GM20431 (cell line): ENCODE measurements around the gene OSBPL10.
"Not testable (repeated sequence)": the region's sequence is repeated elsewhere in the genome, so short reads cannot be mapped to it uniquely, and the experiment has no call there.

Experiments
- in situ Hi-C: fragments of 300-500 bp; cut with MseI, MboI; formaldehyde crosslinking; loops from one replicate; pipeline ENCODE4 v1.15.0; 2020; ENCODE audit warnings: low sequenced_read_pairs; ENCODE audit not compliant: unreplicated experiment

Gene OSBPL10

GRCh38 chr3:31981206-31982181, at the start of gene OSBPL10, which contains the start of gene ZNF860:
Gene OSBPL10, minus strand, starts transcription at chr3:31981262. Its CDS starts 83 bp downstream, at chr3:31981179.
Gene ZNF860, plus strand, starts transcription at chr3:31981750. Its CDS starts 7,330 bp downstream, at chr3:31989080.
- in situ Hi-C loops, result no loop called here

- in situ Hi-C loops, result no loop called here
These were observed 45.5 kb upstream of the OSBPL10 start for GRCh38 chr3:32026593-32026992.

GRCh38 chr3:32022947-32023346, 41.9 kb upstream of the OSBPL10 start:
- in situ Hi-C loops, result no loop called here

- in situ Hi-C loops, result no loop called here
These were observed 40.7 kb upstream of the OSBPL10 start for GRCh38 chr3:32021748-32022147.

GRCh38 chr3:32021155-32021554, 40.1 kb upstream of the OSBPL10 start:
- in situ Hi-C loops, result no loop called here

GRCh38 chr3:32018757-32019564, 37.9 kb upstream of the OSBPL10 start:
- in situ Hi-C loops, result no loop called here

- in situ Hi-C loops, result no loop called here
These were observed 36.2 kb upstream of the OSBPL10 start for GRCh38 chr3:32017286-32017685.

GRCh38 chr3:32015638-32016037, 34.6 kb upstream of the OSBPL10 start:
- in situ Hi-C loops, result not testable (repeated sequence)

- in situ Hi-C loops, result not testable (repeated sequence)
These were observed 29.6 kb upstream of the OSBPL10 start for GRCh38 chr3:32010699-32011098.

GRCh38 chr3:32009957-32010356, 28.9 kb upstream of the OSBPL10 start:
- in situ Hi-C loops, result no loop called here

GRCh38 chr3:32009101-32009500, 28.0 kb upstream of the OSBPL10 start:
- in situ Hi-C loops, result no loop called here

GRCh38 chr3:32004113-32004765, 23.2 kb upstream of the OSBPL10 start:
- in situ Hi-C loops, result no loop called here

GRCh38 chr3:32003380-32003779, 22.3 kb upstream of the OSBPL10 start:
- in situ Hi-C loops, result no loop called here

- in situ Hi-C loops, result no loop called here
These were observed 21.7 kb upstream of the OSBPL10 start for GRCh38 chr3:32002561-32003368.

- in situ Hi-C loops, result no loop called here
These were observed 19.8 kb upstream of the OSBPL10 start for GRCh38 chr3:32000877-32001276.

- in situ Hi-C loops, result no loop called here
These were observed 18.9 kb upstream of the OSBPL10 start for GRCh38 chr3:31999907-32000439.

GRCh38 chr3:31997500-31997899, 16.4 kb upstream of the OSBPL10 start:
- in situ Hi-C loops, result no loop called here

- in situ Hi-C loops, result no loop called here
These were observed 15.1 kb upstream of the OSBPL10 start for GRCh38 chr3:31996195-31996594.

GRCh38 chr3:31995026-31995425, 14.0 kb upstream of the OSBPL10 start:
- in situ Hi-C loops, result not testable (repeated sequence)
